Upper lobe of left lung (tissue), 6 donors: ENCODE results near the gene LAMC2. TPM values are rescaled to one million over a fixed set of nuclear protein-coding genes. Genes with fewer than 3 reads are reported as not detected.

ENCODE experiments used
- ATAC-seq, 2 donors: fragments of 200-7000 bp; cut with Tn5 transposase; one replicate each; pipeline ENCODE4 v1.9.1; 2022; ENCODE audit warnings: mild to moderate bottlenecking in 2 of 2, moderate library complexity in 2 of 2; ENCODE audit not compliant: low FRiP score in 2 of 2
- DNase-seq, 2 donors: peaks; one replicate each; pipeline ENCODE4 v3.0.0-alpha.2; 2019 to 2020
- H3K27ac ChIP-seq, 4 donors: fragments of 200-600 bp; sonication (generic); one replicate each; pipeline ENCODE4 v1.5.1; 2016 to 2019
- H3K27me3 ChIP-seq, 4 donors: fragments of 200-600 bp; sonication (generic); one replicate each; pipeline ENCODE4 v1.5.1; 2017 to 2019
- H3K36me3 ChIP-seq, 4 donors: fragments of 200-600 bp; sonication (generic); one replicate each; pipeline ENCODE4 v1.5.1; 2016 to 2019
- H3K4me1 ChIP-seq, 4 donors: fragments of 200-600 bp; sonication (generic); one replicate each; pipeline ENCODE4 v1.5.1; 2018 to 2019
- H3K4me3 ChIP-seq, 4 donors: fragments of 200-600 bp; sonication (generic); one replicate each; pipeline ENCODE4 v1.5.1; 2017 to 2019; ENCODE audit warnings: mild to moderate bottlenecking in 2 of 4, moderate library complexity in 1 of 4
- H3K9me3 ChIP-seq, 4 donors: fragments of 200-600 bp; sonication (generic); one replicate each; pipeline ENCODE4 v1.5.1; 2018 to 2019
- EP300 ChIP-seq, 4 donors: sonication (generic); formaldehyde crosslinking; IDR thresholded peaks; one replicate each; pipeline ENCODE4 v1.5.1; 2017; ENCODE audit warnings: antibody characterized with exemption in 4 of 4, control low read depth in 2 of 4
- POLR2A ChIP-seq, 4 donors: fragments of 450-650 bp; IDR thresholded peaks; one replicate each; pipeline ENCODE4 v1.5.1; 2016 to 2017; ENCODE audit warnings: antibody characterized with exemption in 4 of 4, mild to moderate bottlenecking in 2 of 4
- POLR2AphosphoS5 ChIP-seq, 2 donors: sonication (generic); formaldehyde crosslinking; IDR thresholded peaks; one replicate each; pipeline ENCODE4 v1.5.1; 2017; ENCODE audit warnings: antibody characterized with exemption in 2 of 2
- WGBS, 2 donors: methylation state at CpG; one replicate each; pipeline ENCODE4 v1.1.5; 2017 to 2018; 5-methylcytosine and 5-hydroxymethylcytosine counted together
- total RNA-seq, 6 donors: library from RNA; depleted of rRNA in 4 of 6; stranded (reverse); fragments of >200 nt in 4 of 6; gene quantifications; one replicate each; pipeline versions ENCODE4 v1.1.0 to v1.2.1, GENCODE V29; 2016 to 2021
- TF ChIP-seq, protein P1 (sequence below), 6 experiments: fragments of 450-650 bp in 4 of 6; fragments of 200-600 bp in 2 of 6; sonication (generic) in 2 of 6; IDR thresholded peaks; one replicate each; pipeline ENCODE4 v1.5.1; 2016 to 2019; ENCODE audit warnings: antibody characterized with exemption in 6 of 6
- donor health status: DM: no; HTN: no; CAD: no; lungs with moderate emphysema.
- donor health status: DM: no; HTN: yes; CAD: no; lungs with severe emphysema.

Gene LAMC2
- total RNA-seq, 6 donors from 2014 or later: 10.5 to 74.6 (median 46.1) TPM

DNA sequence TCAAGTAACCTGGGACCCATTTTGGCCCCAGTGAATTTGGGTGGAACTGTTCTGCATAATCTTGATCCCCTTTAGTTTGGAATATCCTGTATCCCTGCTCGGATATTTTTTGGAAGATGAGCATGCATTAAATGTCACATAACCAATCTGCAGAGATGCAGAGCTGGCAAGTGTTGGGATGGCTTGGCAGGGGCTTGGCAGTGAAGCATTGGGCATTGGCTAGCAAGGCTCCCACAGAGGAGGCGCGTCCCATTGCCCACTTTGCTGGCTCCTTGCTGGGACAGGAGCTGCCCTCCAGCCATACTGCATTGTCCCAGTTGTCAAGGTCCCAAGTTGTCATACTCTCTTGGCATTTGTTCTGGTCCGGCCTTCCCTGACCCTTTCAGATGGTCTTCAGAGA, 29.9 kb downstream of the LAMC2 start:
- ATAC-seq: no peak
- H3K27me3 ChIP-seq: no peaks in the 10 kb centered on the region
- DNase-seq: no peak
- 85 to 94% methylated on average over 4 of the region's 4 CpGs for WGBS, 2 donors
- TF ChIP-seq, protein P1, sequence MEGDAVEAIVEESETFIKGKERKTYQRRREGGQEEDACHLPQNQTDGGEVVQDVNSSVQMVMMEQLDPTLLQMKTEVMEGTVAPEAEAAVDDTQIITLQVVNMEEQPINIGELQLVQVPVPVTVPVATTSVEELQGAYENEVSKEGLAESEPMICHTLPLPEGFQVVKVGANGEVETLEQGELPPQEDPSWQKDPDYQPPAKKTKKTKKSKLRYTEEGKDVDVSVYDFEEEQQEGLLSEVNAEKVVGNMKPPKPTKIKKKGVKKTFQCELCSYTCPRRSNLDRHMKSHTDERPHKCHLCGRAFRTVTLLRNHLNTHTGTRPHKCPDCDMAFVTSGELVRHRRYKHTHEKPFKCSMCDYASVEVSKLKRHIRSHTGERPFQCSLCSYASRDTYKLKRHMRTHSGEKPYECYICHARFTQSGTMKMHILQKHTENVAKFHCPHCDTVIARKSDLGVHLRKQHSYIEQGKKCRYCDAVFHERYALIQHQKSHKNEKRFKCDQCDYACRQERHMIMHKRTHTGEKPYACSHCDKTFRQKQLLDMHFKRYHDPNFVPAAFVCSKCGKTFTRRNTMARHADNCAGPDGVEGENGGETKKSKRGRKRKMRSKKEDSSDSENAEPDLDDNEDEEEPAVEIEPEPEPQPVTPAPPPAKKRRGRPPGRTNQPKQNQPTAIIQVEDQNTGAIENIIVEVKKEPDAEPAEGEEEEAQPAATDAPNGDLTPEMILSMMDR (IDR thresholded peaks at IDR 0.05): no peak
- TF ChIP-seq EP300 (IDR thresholded peaks at IDR 0.05): no peak
- no peak for TF ChIP-seq POLR2A (IDR thresholded peaks at IDR 0.05)
- no peak for TF ChIP-seq POLR2AphosphoS5 (IDR thresholded peaks at IDR 0.05)
- H3K27ac ChIP-seq: no peak overlapping the region
- H3K9me3 ChIP-seq: no peaks in the 10 kb centered on the region
- peaks cover 11 to 16% (median 13%) of the 10 kb centered on the region in 4 donors for H3K4me1 ChIP-seq
- H3K36me3 ChIP-seq: no peaks in the 10 kb centered on the region
- no peak overlapping the region for H3K4me3 ChIP-seq

DNA sequence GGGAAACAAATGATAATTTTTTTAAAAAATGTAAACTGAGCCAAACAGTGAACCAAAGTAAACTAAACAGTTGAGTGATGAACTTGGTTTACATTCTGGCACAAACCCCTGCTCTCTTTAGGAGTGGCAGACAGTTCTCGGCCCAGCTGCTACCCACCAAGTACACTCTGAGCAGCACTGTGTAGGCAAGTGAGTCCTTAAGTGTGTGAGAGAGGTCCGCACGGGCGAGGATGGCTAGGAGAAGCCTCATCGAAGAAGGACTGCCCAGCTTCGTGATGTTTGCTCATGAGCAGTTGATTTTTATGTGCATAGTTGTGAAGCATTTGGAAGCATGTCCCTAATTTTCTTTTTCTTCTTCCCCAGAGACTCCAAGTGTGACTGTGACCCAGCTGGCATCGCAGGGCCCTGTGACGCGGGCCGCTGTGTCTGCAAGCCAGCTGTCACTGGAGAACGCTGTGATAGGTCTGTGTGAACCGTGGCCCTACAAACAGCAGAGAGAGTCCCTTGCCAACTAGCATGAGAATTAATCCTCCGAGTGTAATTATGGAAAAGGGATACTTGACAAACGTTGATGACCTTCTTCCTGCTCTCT, 32.1 kb downstream of the LAMC2 start:
- TF ChIP-seq EP300 (IDR thresholded peaks at IDR 0.05) (no peak), POLR2AphosphoS5 (IDR thresholded peaks at IDR 0.05) (no peak), POLR2A (IDR thresholded peaks at IDR 0.05) (no peak)
- TF ChIP-seq, protein P1 (IDR thresholded peaks at IDR 0.05): no peak
- no peak overlapping the region for H3K4me3 ChIP-seq
- H3K4me1 ChIP-seq: peaks cover 11 to 16% (median 13%) of the 10 kb centered on the region in 4 donors
- ATAC-seq (peak in 1 of 2 donors; percentile 38), DNase-seq (peak in 1 of 2 donors; percentile 69)
- no peaks in the 10 kb centered on the region for H3K36me3 ChIP-seq
- peak overlapping the region in 1 of 4 donors; percentile 18 for H3K27ac ChIP-seq
- no peaks in the 10 kb centered on the region for H3K27me3 ChIP-seq
- H3K9me3 ChIP-seq: no peaks in the 10 kb centered on the region
- 57 to 66% methylated on average over 13 to 14 of the region's 14 CpGs for WGBS, 2 donors

DNA sequence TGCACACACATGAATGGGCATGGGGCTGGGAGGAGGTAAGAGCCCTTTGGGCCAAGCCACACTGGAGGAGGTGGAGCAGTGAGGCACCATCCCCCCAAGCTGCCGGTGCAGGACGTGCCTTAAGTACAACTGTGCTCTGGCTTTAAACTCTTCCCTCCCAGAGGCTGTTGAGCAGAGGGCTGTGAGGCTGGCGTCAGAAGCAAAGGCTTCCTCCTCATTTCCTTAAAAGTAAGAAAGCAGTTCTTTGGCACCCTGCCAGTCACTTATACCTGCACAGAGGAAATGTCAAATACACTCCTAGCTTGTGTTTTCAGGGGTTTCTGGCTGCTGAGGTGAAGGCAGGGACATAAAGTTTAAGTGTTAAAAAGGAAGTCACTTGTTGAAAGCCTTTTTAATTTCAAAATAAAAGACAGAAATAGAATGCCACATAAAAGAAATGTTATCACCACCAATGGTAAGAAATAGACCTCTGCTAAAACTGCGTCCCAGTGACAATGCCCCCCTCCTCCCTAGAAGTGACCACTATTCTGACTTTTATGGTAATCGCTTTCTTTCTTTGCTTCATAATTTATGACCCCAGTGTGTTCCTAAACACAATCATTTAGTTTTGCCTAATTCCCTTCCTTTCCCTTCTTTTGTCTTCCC, 33.0 kb downstream of the LAMC2 start:
- TF ChIP-seq POLR2AphosphoS5 (IDR thresholded peaks at IDR 0.05): no peak
- TF ChIP-seq, protein P1 (IDR thresholded peaks at IDR 0.05): no peak
- no peak for TF ChIP-seq POLR2A (IDR thresholded peaks at IDR 0.05)
- TF ChIP-seq EP300 (IDR thresholded peaks at IDR 0.05): no peak
- Histone ChIP-seq H3K4me1 (peaks cover 11 to 16% (median 13%) of the 10 kb centered on the region in 4 donors), H3K27ac (peak overlapping the region in 2 of 4 donors; percentile 18 to 50), H3K9me3 (no peaks in the 10 kb centered on the region), H3K4me3 (no peak overlapping the region), H3K27me3 (no peaks in the 10 kb centered on the region), H3K36me3 (no peaks in the 10 kb centered on the region)
- 10 to 13% methylated on average over 5 of the region's 5 CpGs for WGBS, 2 donors
- ATAC-seq (peak; percentile 21 to 52), DNase-seq (peak in 1 of 2 donors; percentile 80)

DNA sequence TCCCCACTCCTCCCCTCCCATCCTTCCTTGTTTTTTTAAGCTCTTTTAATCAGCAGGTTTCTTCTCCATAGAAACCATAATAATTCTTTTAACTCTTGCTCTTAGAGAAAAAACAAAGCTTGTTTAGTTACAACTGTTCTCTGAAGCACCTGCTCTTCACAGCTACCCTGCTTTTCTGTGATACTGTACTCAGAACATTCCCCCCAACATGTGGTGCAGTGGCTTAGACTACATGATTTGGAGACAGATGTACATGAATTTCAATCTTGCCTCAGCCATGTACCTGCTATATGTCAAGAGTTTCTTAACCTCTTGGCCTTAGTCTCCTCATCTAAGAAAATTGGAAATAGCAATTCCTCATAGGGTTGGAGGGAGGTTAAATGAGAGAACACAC, 33.5 kb downstream of the LAMC2 start:
- Histone ChIP-seq H3K9me3 (no peaks in the 10 kb centered on the region), H3K4me1 (peaks cover 11 to 16% (median 13%) of the 10 kb centered on the region in 4 donors), H3K27ac (peak overlapping the region in 1 of 4 donors; percentile 18), H3K36me3 (no peaks in the 10 kb centered on the region), H3K4me3 (no peak overlapping the region), H3K27me3 (no peaks in the 10 kb centered on the region)
- no peak for ATAC-seq
- DNase-seq: no peak
- TF ChIP-seq EP300 (IDR thresholded peaks at IDR 0.05): no peak

DNA sequence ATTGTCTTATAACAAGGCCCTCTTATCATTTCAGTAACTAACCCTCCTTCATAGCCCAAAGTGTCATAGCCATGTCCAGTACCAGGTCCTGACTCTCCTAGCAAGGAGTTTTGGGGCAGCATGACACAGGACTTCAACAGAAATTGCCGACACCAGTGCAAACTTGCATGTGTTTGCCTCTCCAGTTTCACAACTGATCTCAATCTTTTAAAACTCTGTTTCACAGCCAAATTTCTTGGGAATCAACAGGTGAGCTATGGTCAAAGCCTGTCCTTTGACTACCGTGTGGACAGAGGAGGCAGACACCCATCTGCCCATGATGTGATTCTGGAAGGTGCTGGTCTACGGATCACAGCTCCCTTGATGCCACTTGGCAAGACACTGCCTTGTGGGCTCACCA, 36.8 kb downstream of the LAMC2 start:
- H3K27ac ChIP-seq: no peak overlapping the region
- no peaks in the 10 kb centered on the region for H3K9me3 ChIP-seq
- no peak for ATAC-seq
- no peak for DNase-seq
- WGBS, 2 donors: 86 to 90% methylated on average over 3 of the region's 3 CpGs
- H3K4me1 ChIP-seq: peaks cover 11 to 16% (median 12%) of the 10 kb centered on the region in 4 donors
- no peak overlapping the region for H3K4me3 ChIP-seq
- H3K36me3 ChIP-seq: no peaks in the 10 kb centered on the region
- TF ChIP-seq POLR2A (IDR thresholded peaks at IDR 0.05) (no peak), EP300 (IDR thresholded peaks at IDR 0.05) (no peak), POLR2AphosphoS5 (IDR thresholded peaks at IDR 0.05) (no peak)
- TF ChIP-seq, protein P1 (IDR thresholded peaks at IDR 0.05): no peak
- H3K27me3 ChIP-seq: no peaks in the 10 kb centered on the region
